Liver (tissue), 3 donors: ENCODE data around the gene SERPINB13.
"Not testable (repeated sequence)": the region's sequence is repeated elsewhere in the genome, so short reads cannot be mapped to it uniquely, and the experiment has no call there.

Experiments used
- ATF3 ChIP-seq: IDR thresholded peaks from 2 replicates; pipeline ENCODE4 v1.6.1; 2016; ENCODE audit warnings: antibody characterized with exemption
- CTCF ChIP-seq: fragments of 150-350 bp; IDR thresholded peaks from 2 replicates; pipeline ENCODE4 v1.5.1; 2017; ENCODE audit warnings: improper control_type of control experiment, low read depth, low read length; ENCODE audit not compliant: missing input control
- EGR1 ChIP-seq, 2 donors: IDR thresholded peaks; 2 replicates each; pipeline ENCODE4 v1.6.1; 2016 to 2018; ENCODE audit warnings: antibody characterized with exemption in 2 of 2, low read depth in 2 of 2
- FOXA1 ChIP-seq: IDR thresholded peaks from 2 replicates; pipeline ENCODE4 v1.6.1; 2016; ENCODE audit warnings: antibody characterized with exemption
- GABPA ChIP-seq, 2 donors: IDR thresholded peaks in 1 of 2; conservative IDR thresholded peaks in 1 of 2; 2 replicates each; pipeline ENCODE4 v1.6.1; 2016; ENCODE audit warnings: antibody characterized with exemption in 2 of 2, mild to moderate bottlenecking in 1 of 2, moderate library complexity in 1 of 2
- JUND ChIP-seq, 2 donors: IDR thresholded peaks; 2 replicates each; pipeline ENCODE4 v1.6.1; 2016; ENCODE audit warnings: antibody characterized with exemption in 2 of 2
- MAX ChIP-seq: IDR thresholded peaks from 2 replicates; pipeline ENCODE4 v1.6.1; 2016; ENCODE audit warnings: antibody characterized with exemption
- REST ChIP-seq: IDR thresholded peaks from 2 replicates; pipeline ENCODE4 v1.6.1; 2016; ENCODE audit warnings: antibody characterized with exemption, mild to moderate bottlenecking
- TAF1 ChIP-seq: conservative IDR thresholded peaks from 2 replicates; pipeline ENCODE4 v1.6.1; 2016; ENCODE audit warnings: antibody characterized with exemption, mild to moderate bottlenecking
- YY1 ChIP-seq: IDR thresholded peaks from 2 replicates; pipeline ENCODE4 v1.6.1; 2016; ENCODE audit warnings: antibody characterized with exemption, mild to moderate bottlenecking
- donor health status: healthy.
- donor health status: healthy.

GRCh38 chr18:63644142-63644541 is 57.0 kb downstream of the SERPINB13 start, which contains the start of gene SERPINB4:
- TF ChIP-seq CTCF; MAX; FOXA1; JUND (IDR thresholded peaks at IDR 0.05); YY1; TAF1; REST; EGR1 (IDR thresholded peaks at IDR 0.05; ENCODE audit: low read depth in 2 of 2); ATF3; GABPA (IDR thresholded peaks at IDR 0.05 in 1 of 2, conservative IDR thresholded peaks at IDR 0.05 in 1 of 2): not testable (repeated sequence)
